Prostate gland (tissue), 2 donors: Measurements from ENCODE around the gene CBY1. TPM values are rescaled to one million over a fixed set of nuclear protein-coding genes. Genes with fewer than 3 reads are reported as not detected.
A peak's percentile ranks its signal among the peaks of the same experiment; 100 is the strongest.
"Not testable (repeated sequence)": the region's sequence is repeated elsewhere in the genome, so short reads cannot be mapped to it uniquely, and the experiment has no call there.

ENCODE experiments used
- DNase-seq: peaks from one replicate; pipeline ENCODE4 v3.0.0-alpha.2; 2019; ENCODE audit warnings: low spot score
- H3K27ac ChIP-seq, 2 donors: fragments of 200-600 bp; sonication (generic); 2 replicates each; pipeline ENCODE4 v1.5.1; 2017 to 2019
- H3K27me3 ChIP-seq: fragments of 200-600 bp; sonication (generic); replicated peaks from 2 replicates; pipeline ENCODE4 v1.5.1; 2019; ENCODE audit not compliant: insufficient read depth
- H3K36me3 ChIP-seq, 2 donors: fragments of 200-600 bp; sonication (generic); 1 replicate in 1 of 2; 2 replicates in 1 of 2; pipeline versions ENCODE4 v1.5.1 to v1.8.1; 2017 to 2019
- H3K4me1 ChIP-seq: fragments of 200-600 bp; sonication (generic); replicated peaks from 2 replicates; pipeline ENCODE4 v1.5.1; 2019
- H3K4me3 ChIP-seq, 2 donors: fragments of 200-600 bp; sonication (generic); 2 replicates each; pipeline ENCODE4 v1.5.1; 2017 to 2019
- H3K9me3 ChIP-seq: fragments of 200-600 bp; sonication (generic); 2 replicates; pipeline ENCODE4 v1.5.1; 2017
- CTCF ChIP-seq, 4 experiments: fragments of 200-600 bp in 2 of 4; fragments of 450-650 bp in 2 of 4; sonication (generic) in 2 of 4; IDR thresholded peaks; 1 replicate in 3 of 4; 2 replicates in 1 of 4; pipeline ENCODE4 v1.5.1; 2016 to 2019; ENCODE audit warnings: antibody characterized with exemption in 4 of 4, mild to moderate bottlenecking in 2 of 4, moderate library complexity in 2 of 4
- POLR2A ChIP-seq: fragments of 450-650 bp; IDR thresholded peaks from one replicate; pipeline ENCODE4 v1.6.1; 2016; ENCODE audit warnings: antibody characterized with exemption, mild to moderate bottlenecking
- POLR2AphosphoS5 ChIP-seq: sonication (generic); formaldehyde crosslinking; IDR thresholded peaks from one replicate; pipeline ENCODE4 v1.6.1; 2017; ENCODE audit warnings: antibody characterized with exemption
- WGBS: methylation state at CpG from one replicate; pipeline ENCODE4 v1.1.5; 2018; 5-methylcytosine and 5-hydroxymethylcytosine counted together
- intact Hi-C: fragments of 100-400 bp; cut with DNase I; formaldehyde crosslinking; loops from one replicate; pipeline ENCODE4 v1.14.2; 2022
- total RNA-seq, 2 donors: library from RNA; depleted of rRNA; stranded (reverse); fragments of >200 nt; gene quantifications; one replicate each; pipeline ENCODE4 v1.1.0, GENCODE V29; 2016

Gene CBY1
- total RNA-seq, 2 donors from 2014 or later: 24.7 to 41.0 TPM

GRCh38 chr22:38612217-38613006 is 44.0 kb upstream of the CBY1 start:
- peak; percentile 67 for DNase-seq
- Histone ChIP-seq H3K27me3 (no peaks in the 10 kb centered on the region), H3K4me3 (no peak overlapping the region), H3K9me3 (no peaks in the 10 kb centered on the region), H3K4me1 (peaks cover 4% of the 10 kb centered on the region), H3K27ac (no peak overlapping the region), H3K36me3 (no peaks in the 10 kb centered on the region)
- TF ChIP-seq CTCF (IDR thresholded peaks at IDR 0.05) (no peak), POLR2AphosphoS5 (peak; percentile 77)
- 77% methylated on average over 5 of the region's 5 CpGs for whole genome bisulfite sequencing
- intact Hi-C loops: no loop called here

- Histone ChIP-seq H3K9me3 (no peaks in the 10 kb centered on the region), H3K27me3 (no peaks in the 10 kb centered on the region), H3K4me1 (peaks cover 4% of the 10 kb centered on the region), H3K36me3 (no peaks in the 10 kb centered on the region), H3K27ac (peak overlapping the region in 1 of 2 donors; percentile 55), H3K4me3 (no peak overlapping the region)
- TF ChIP-seq POLR2A (no peak), POLR2AphosphoS5 (no peak), CTCF (IDR thresholded peaks at IDR 0.05) (no peak)
- intact Hi-C loops: no loop called here
- WGBS: 81% methylated on average over 4 of the region's 4 CpGs
- no peak for DNase-seq
These were observed 42.9 kb upstream of the CBY1 start for GRCh38 chr22:38613588-38613987.

GRCh38 chr22:38614332-38615063 is 41.9 kb upstream of the CBY1 start:
- Histone ChIP-seq H3K4me1 (peaks cover 4% of the 10 kb centered on the region), H3K4me3 (no peak overlapping the region), H3K27me3 (no peaks in the 10 kb centered on the region), H3K27ac (peak overlapping the region; percentile 14 to 55), H3K9me3 (no peaks in the 10 kb centered on the region), H3K36me3 (no peaks in the 10 kb centered on the region)
- 34% methylated on average over 4 of the region's 4 CpGs for WGBS
- intact Hi-C loops: no loop called here
- no peak for TF ChIP-seq CTCF (IDR thresholded peaks at IDR 0.05)
- TF ChIP-seq POLR2AphosphoS5: peak; percentile 68
- DNase-seq: peak; percentile 15

GRCh38 chr22:38615064-38615405 is 41.4 kb upstream of the CBY1 start:
- WGBS: 79% methylated on average over 9 of the region's 9 CpGs
- H3K4me1 ChIP-seq, H3K27me3 ChIP-seq, DNase-seq, H3K9me3 ChIP-seq, intact Hi-C loops, H3K4me3 ChIP-seq, H3K36me3 ChIP-seq: not testable (repeated sequence)
- H3K27ac ChIP-seq: peak overlapping the region; percentile 14 to 55

- TF ChIP-seq CTCF (IDR thresholded peaks at IDR 0.05) (no peak), POLR2AphosphoS5 (no peak), POLR2A (no peak)
- no peaks in the 10 kb centered on the region for H3K36me3 ChIP-seq
- H3K27me3 ChIP-seq: no peaks in the 10 kb centered on the region
- 95% methylated on average over 1 of the region's 1 CpG for WGBS
- no peaks in the 10 kb centered on the region for H3K4me1 ChIP-seq
- intact Hi-C loops: no loop called here
- DNase-seq: no peak
- H3K4me3 ChIP-seq: no peak overlapping the region
- no peaks in the 10 kb centered on the region for H3K9me3 ChIP-seq
- no peak overlapping the region for H3K27ac ChIP-seq
These were observed 38.2 kb upstream of the CBY1 start for GRCh38 chr22:38618258-38618657.
